Panc1 (cell line): ENCODE measurements around the gene POU2F2.

Experiments
- CTCF ChIP-seq: fragments of 450-650 bp; IDR thresholded peaks from 2 replicates; pipeline ENCODE4 v1.5.1; 2017; ENCODE audit warnings: mild to moderate bottlenecking
- REST ChIP-seq, 2 experiments: IDR thresholded peaks; 2 replicates each; pipeline ENCODE4 v1.6.1; 2011 to 2012; ENCODE audit warnings: low read depth in 2 of 2, control low read depth in 1 of 2, low read length in 1 of 2, mild to moderate bottlenecking in 1 of 2, moderate library complexity in 1 of 2; ENCODE audit not compliant: insufficient read depth in 1 of 2
- TCF7L2 ChIP-seq: IDR thresholded peaks from 2 replicates; pipeline ENCODE4 v1.6.1; 2011; ENCODE audit warnings: mild to moderate bottlenecking, low read depth, low read length, inconsistent platforms

GRCh38 chr19:42093505-42093904 lies 38.7 kb downstream of the POU2F2 start:
- TF ChIP-seq REST (IDR thresholded peaks at IDR 0.05; ENCODE audit: insufficient read depth in 1 of 2, low read depth in 2 of 2, low read length in 1 of 2) (no peak), CTCF (no peak), TCF7L2 (no peak)
